Uterus (tissue), 2 donors: Measurements from ENCODE around the gene BCL11B.

Experiments used
- CTCF ChIP-seq, 4 experiments: fragments of 200-600 bp in 2 of 4; fragments of 450-650 bp in 2 of 4; sonication (generic) in 2 of 4; IDR thresholded peaks; one replicate each; pipeline ENCODE4 v1.5.1; 2016 to 2019; ENCODE audit warnings: antibody characterized with exemption in 4 of 4, mild to moderate bottlenecking in 2 of 4, moderate library complexity in 1 of 4
- POLR2A ChIP-seq, 2 donors: fragments of 450-650 bp; IDR thresholded peaks; one replicate each; pipeline ENCODE4 v1.6.1; 2016; ENCODE audit warnings: antibody characterized with exemption in 2 of 2, mild to moderate bottlenecking in 1 of 2, moderate library complexity in 1 of 2

DNA sequence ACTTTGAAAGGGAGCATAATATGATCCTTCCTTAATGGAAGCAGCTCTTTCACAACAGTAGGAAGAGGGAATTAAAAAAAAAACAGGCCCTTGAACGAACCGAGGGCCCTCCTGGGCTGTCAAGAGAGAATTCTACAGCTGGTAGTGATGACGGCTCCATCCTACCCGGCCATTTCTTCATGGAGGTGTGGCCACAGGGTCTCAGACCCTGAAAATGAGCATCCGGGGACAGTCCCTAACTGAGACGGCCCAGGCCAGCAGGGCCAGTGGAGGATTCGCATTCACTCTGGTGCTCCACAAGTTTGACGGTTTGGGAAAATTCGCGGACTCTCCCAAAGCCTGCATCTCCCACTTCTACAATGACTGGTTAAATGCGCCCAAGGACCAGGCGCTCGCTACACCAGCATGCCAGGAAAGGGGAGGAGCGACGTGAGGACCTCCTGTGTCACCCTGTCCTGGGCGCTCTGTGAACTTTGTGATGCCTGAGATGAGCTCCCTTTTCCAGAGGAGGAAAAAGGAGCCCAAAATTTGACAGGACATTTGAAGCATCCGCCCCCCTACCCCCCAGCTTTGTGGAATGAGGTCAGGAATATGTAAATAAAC lies 66.8 kb downstream of the BCL11B start:
- no peak for TF ChIP-seq POLR2A (IDR thresholded peaks at IDR 0.05)
- TF ChIP-seq CTCF (IDR thresholded peaks at IDR 0.05) = no peak
